GM19240 (cell line): Measurements from ENCODE around the gene DLGAP4.

Experiments used
- DNase-seq: peaks from one replicate; pipeline ENCODE4 v3.0.0; 2011; ENCODE audit warnings: low spot score; ENCODE audit not compliant: insufficient read length

Gene DLGAP4

DNA sequence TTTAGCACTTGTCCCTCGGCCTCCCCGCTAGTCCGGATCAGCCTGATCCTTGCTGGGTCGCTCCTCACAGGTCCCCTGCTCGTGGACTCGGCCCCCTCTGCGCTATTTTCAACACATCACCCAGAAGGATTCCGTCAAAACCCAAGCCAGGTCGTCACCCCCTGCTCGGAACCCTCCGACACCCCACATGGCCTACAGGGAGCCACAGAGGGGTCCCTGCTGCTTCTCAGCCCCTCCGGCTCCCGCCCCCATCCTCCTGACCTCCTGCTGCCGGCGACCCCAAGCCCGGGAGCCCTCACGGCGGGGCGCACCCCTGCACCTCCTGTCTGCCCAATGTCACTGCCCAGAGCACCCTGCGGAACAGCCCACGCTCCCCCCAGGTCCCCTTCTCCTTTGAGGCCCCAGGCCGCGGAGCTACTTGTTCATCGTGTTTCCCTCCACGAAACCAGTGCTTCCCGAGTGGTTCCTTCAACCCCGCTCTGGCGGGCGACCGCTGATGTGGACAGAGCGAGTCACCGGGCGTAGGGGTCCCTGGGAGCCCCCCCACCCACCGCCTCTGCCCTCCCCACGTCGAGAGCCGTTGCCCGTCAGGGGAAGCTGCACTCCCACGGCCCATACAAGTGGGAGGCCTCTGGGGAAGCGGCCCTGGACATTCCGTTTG is 234.5 kb downstream of the DLGAP4 start:
- no peak for DNase-seq

DNA sequence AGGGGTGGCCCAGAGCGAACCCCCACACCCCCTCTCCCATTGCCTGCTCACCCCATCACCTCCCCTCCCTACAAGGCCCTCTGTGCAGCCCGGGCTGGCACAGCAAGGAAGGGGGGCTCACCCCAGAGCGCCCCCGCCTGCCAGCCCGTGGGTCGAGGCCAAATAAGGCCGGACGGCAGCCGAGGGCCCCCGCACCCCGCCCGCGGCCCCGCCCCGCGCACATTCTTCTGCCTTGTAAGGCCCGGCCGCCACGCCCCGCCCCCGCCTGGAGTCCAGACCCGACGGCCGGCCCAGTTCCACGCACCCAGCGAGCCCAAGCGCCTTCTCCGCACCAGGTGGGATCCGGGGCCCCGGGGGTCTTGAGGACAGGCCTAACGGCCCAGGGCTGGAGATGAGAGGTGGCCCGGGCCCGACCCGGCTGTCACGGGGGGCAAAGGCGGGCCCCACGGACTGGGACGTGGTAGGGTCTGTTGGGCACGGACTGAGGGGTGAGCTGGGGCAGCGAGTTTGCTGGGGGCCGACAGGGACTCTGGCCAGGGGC is 235.2 kb downstream of the DLGAP4 start, which contains the start of gene MYL9:
Gene MYL9 (plus strand): TSS at position 293 of the 541 bp plus-strand sequence. CDS start 3,366 bp downstream, outside the sequence.
- no peak for DNase-seq

DNA sequence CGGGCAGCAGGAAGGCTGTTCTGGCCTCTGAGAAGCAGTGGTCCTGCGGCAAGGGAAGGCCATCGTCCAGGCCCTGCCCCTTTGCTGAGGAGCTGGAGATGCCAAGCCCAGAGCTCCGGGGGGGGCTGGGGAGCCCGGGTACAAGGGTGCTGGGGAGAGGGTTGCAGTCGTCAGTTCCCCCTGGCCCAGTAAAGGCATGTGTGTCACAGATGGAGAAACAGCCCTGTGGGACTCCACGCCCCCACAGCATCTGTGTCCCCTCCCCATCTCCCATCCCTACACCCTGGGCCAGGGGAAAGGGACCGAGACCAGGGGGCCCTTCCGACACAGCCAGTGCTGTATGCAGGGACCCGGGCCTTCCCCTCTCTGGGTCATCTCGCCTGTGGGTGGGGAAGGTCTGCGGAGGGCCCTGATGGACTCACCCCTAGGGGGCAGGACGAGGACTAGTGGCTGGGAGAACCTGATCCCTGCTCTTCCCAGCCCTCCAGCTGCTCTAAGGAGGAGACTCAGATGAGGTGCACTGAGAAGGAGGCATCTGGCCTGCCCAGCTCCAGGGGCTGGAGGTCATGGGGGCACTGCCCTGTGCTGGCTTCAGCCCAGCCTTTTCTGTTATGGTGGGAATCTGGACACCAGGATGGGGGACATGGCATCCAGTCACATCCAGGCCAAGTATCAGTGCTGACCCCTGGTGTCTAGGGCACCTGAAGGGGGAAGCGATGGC is 235.8 kb downstream of the DLGAP4 start:
- DNase-seq = no peak

DNA sequence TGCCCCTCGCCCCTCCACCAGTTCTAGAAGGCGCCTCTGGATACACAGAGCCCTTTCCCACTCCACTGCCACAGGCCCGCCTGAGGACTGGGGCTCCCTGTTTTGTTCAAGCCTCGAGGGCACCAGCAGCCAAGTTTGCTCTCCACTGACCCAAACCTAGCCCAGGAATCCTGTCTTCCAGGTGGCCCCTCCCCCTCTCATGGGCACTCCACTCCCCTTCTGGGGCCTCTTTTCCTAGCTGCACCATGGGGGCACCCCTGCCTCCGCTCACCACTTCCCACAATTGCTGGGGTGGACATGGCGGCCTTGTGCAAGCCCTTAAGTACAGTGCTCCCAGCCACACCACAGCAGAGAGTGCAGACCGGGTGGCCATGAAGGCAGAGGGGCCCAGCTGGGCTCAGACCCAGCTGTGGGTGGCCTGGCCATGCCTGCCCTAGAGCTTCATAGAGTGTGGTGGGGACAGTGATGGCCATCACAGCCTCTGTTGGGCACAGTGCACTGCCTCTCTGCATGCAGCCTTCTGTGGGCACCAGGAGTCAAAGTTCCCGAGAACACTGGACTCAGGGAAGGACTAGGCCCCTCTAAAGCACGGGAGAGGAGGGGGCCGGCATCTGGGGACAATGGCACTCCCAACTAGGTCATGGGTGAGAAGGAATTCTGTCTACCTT is 236.5 kb downstream of the DLGAP4 start:
- DNase-seq = no peak

DNA sequence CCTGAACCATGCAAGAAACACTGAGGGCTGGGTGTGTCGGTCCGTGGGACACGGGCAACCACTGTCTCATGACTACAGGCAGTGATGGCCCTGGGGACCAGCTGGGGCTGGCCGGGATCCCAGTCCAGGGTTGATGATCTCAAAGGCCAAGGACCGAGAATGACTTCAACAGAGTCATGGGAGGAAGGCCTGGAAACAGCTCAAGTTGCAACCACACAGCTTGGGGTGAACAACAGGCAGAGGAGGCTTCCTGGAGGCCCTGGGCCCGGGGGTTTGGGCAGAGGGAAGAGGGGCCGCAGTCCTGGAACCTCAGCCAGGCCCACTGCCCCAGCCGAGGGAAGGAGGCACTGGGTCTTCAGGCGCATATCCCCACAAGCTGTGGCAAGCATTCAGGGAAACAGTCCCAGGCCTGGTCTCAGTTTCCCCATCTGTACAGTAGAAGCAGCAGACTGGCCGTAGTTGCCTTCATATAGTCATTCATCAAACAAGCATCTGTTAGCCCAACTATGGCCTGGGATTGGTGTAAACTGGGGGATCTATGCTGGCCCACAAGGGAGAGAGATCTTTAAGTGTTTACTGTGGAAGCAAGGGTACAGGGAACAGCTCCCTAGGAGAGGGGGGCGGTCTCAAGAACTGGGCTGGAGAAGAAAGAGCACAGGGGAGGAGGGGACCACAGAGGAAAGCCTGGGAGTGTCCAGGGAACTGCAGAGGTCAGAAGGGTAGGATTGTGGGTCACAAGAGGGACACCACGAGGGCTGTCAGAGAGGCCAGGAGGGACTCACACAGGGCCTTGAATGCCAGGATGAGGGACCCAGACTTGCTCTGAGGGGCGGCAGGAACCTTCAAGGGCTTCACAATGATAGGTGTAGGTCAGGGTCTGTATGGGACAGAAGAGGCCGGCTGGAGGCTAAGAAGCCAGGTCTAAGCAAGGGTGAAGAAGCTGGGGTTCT is 237.3 kb downstream of the DLGAP4 start:
- DNase-seq = no peak

DNA sequence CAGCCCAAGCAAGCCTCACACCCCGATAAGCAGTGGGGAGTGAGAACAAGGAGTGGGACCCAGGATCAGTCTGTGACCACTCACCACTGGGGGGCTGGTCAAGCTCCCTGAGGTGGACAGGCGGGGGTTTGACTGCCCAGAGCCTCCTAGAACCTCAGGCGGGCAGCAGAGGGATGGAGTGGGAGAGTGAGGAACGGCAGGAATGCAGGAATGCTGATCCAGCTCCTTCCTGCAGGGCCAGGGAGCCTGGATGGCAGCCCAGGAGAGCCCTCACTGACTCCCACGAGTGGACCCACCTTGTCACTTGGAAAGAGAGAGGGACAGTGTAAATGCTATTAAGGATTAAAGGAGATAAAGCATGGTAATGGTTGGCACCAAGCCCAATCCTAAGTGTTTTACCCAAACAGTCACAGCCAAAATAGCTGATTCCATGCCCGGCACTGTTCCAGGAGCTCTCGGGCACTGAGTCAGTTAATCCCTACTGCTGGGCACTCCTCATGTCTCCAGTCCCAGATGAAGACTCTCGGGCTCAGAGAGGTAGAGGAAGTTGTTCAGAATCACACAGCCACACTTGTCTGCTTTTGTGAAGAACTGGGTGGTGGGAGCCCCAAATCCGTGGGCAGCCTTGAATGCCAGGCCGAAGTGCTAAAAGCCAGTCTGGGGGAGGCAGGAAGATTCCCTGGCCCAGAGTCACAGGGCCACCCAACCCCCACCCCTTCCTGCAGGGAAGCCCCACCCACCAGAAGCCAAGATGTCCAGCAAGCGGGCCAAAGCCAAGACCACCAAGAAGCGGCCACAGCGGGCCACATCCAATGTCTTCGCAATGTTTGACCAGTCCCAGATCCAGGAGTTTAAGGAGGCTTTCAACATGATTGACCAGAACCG is 238.2 kb downstream of the DLGAP4 start:
- DNase-seq = no peak

DNA sequence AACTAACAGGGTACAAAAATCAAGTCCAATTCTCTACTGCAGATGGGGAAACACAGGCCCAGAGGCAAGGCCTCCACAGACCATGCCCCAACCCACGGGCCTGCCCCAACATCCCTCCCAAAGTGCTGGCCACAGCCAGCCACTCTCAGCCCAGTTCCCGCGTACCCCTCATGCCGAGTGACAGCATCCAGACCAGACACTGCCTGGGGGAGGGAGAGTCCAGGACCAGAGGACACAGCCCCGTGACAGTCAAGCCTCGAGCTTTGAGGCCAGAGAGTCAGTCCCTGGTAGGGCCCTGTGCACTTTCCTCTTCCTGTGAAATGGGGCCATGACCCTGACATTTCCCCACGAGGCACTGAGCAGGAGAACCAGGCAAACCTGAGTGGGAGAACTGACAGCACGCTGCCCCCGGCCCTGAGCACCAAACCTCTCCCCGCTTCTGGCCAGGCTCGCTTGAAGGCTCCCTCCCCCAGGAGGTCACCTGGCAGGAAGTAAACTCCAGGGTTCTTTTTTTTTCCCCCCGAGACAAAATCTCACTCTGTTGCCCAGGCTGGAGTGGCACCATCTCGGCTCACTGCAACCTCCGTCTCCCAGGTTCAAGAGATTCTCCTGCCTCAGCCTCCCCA is 240.1 kb downstream of the DLGAP4 start:
- DNase-seq = no peak

DNA sequence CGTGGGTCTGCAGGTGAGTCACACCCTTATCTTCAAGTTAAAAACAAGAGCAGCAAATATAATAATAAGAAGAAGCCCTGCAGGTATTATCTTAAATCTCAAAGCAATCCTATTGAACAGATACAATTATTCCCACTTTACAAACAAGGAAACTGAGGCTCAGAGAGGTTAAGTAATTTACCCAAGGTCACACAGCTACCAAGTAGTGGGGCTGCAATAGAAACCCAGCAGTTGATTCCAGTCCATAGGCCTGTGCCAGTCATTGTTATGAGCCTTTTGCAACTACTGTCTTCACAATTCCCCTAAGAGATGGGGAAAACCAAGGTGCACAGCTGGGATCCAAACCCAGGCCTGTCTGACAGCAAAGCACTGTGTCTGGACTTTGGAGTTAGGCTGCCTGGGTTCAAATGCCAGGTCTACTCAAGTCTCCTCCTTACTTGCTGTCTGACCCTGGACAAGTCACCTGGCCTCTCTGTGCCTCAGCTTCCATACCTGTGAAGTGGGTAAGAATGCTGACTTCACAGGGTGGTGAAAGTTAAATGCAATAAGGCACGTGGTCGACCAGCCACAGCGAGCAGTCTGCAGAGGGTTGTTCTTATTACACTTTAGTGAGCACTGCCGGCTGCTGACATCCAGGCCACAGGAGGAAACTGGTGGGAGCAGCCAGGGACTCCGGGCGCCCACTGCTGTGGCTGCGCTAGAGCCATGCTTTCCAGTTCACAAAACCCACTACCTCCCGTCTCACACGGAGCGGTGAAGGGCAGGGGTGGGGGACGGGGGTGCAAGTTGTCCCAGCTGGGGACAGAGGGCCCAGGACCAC is 241.3 kb downstream of the DLGAP4 start:
- no peak for DNase-seq

DNA sequence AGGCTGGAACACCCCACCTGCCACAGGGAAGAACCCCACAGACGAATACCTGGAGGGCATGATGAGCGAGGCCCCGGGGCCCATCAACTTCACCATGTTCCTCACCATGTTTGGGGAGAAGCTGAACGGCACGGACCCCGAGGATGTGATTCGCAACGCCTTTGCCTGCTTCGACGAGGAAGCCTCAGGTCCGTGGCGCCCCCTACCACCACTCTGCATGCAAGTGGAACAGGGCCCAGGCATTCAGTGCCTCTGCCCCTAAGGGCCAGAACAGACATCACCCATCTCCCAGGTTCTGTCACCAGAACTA is 241.8 kb downstream of the DLGAP4 start:
- DNase-seq = no peak

DNA sequence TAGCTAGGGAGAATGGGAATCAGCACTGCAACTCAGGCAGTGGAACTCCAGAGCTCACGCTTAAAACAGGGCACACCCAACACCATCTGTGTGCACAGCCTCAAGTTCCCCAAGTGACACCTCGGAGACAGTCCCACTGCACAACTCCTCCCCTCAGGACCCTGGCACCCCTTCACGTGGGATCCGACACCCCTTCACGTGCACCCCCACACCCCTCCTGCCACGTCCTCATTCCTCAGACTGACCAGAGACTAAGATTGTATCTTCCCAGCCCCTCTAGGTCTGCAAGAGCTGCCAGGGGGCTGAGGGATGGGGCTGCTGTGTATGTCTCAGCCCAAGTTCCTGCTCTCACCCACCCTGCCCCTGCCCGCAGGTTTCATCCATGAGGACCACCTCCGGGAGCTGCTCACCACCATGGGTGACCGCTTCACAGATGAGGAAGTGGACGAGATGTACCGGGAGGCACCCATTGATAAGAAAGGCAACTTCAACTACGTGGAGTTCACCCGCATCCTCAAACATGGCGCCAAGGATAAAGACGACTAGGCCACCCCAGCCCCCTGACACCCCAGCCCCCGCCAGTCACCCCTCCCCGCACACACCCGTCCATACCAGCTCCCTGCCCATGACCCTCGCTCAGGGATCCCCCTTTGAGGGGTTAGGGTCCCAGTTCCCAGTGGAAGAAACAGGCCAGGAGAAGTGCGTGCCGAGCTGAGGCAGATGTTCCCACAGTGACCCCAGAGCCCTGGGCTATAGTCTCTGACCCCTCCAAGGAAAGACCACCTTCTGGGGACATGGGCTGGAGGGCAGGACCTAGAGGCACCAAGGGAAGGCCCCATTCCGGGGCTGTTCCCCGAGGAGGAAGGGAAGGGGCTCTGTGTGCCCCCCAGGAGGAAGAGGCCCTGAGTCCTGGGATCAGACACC is 242.8 kb downstream of the DLGAP4 start:
- DNase-seq = no peak

DNA sequence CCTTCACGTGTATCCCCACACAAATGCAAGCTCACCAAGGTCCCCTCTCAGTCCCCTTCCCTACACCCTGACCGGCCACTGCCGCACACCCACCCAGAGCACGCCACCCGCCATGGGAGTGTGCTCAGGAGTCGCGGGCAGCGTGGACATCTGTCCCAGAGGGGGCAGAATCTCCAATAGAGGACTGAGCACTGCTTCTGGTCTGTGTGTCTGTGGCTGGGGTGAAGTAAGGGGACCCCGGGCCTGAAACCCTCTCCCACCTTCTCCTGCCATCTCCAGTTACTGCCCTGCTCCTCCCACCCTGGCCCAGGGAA is 243.4 kb downstream of the DLGAP4 start:
- no peak for DNase-seq

DNA sequence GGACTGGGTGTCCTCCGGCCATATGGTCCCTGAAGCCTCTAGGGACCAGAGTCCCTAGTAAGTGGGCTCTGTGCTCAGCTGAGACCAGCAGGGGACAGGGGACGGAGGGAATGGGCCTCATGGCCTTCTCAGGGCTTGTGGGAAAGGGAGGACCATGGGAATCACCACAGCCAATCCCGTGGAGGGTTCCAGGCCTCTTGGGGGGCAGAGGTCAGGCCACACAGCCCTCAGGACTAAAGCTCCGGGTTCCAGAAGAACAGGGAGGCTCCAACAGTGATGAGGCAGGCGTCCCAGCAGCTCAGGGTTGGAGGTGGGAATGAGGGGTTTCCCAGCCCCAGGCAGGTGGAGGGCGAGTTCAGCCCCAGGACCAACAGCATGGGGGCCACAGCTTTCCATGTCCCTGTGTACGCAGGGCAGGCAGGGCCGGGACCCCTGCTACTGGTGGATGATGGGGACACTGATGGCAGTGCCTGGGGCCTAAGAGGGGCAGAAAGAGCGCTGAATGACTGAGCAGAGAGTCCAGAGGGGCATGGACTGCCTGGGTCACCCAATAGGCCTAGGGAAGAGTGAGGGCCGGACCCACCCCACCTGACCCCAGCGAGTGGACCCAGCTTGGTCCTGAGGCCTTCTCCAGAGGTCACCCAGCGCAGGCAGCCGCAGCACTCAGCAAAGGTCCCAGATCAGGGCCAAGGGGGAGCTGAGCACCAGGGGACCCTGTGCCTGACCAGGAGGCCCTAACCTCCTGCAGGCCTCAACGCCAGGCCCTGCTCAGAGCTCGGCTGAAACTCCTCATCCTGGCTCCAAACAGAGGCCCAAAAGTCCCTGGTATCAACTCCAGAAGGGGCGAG is 244.0 kb downstream of the DLGAP4 start:
- no peak for DNase-seq

DNA sequence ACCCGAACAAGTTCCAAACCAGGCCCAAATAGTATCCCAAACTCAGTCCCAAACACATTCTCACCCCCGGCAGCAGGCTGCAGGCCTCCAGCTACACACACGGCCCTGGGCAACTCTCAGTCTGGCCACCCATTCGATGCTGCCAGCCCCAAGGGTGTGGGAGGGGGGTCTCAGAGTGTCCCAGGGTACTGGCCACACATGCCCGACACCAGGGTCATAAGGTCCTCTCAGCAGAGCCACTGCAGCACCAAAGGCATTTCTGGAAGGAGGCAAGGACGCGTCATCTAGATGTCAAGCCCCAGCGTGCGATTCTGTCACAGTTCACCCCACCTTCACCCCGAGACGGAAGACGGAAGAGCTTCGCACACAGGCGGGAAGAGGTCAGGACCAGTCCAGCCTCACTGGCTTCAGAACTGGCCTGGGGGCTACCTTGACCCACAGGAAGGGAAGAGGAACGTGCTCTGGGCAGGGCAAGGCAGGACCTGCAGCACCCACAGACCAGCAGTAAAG is 244.7 kb downstream of the DLGAP4 start:
- DNase-seq = no peak

DNA sequence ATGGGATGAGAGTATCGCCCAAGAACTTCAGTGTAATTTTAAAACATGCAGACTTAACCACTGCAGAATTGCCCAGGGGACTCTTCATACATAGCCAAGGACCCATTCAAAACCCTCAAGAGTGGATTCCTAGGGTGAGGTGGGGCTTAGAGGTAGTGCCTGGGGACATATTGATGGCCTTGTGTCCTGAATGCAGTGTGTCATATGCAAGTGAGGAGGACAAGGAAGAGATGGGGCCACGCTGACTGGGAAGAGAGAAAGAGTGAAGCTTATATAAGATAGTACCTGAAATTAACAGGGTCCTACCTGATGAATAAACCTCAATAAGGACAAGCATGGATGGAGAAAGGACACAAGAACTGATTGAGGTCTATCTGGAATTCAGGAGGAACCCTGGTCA is 249.1 kb downstream of the DLGAP4 start:
- no peak for DNase-seq

DNA sequence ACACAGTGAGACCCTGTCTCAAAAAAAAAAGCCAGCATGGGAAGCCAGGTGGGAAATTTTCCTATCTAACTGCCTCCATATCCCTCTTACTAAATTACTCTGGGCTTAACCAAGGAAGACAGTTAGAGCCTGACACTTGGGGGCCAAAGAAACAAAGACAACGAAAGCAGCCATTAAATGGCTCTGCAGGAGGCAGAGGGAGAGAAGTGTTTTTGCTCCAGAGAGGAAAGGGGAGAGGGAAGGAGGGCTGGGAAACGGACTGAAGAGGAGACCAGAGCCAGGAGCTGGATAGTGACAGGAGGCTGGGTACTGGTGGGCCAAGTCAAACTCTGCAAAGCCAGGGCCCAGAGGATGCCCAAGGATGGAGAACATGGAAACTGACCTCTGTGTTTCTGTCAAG is 256.6 kb downstream of the DLGAP4 start:
- no peak for DNase-seq

DNA sequence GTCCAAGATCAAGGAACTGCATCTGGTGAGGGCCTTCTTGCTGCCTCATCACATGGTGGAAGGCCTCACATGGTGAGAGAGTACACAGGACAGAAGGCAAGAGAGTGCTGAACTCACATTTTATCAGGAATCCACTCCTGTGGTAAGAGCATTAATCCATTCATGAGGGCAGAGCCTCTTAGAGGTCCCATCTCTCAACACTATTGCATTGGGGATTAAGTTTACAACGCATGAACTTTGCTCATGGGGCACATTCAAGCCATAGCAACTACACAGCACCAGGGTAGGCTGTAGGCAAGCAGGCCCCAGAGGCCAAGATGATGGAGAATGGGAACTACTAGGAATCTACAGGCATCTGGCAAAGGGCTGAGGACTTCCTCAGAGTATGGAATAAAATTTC is 257.2 kb downstream of the DLGAP4 start:
- no peak for DNase-seq
